Endothelial cell of umbilical vein (primary cell): Measurements from ENCODE around the gene NCBP1. TPM values are rescaled to one million over a fixed set of nuclear protein-coding genes. Genes with fewer than 3 reads are reported as not detected.

Experiments
- BruUV-seq: library from RNA; stranded (reverse); fragments of 400-500 nt; replicated peaks from 2 replicates; lab custom pipeline; 2021; lab: Mats Ljungman, UMichigan
- CTCF ChIA-PET: fragments of 300-600, 350-600 bp; sonication (Branson Sonifier 250); formaldehyde crosslinking; loops from one replicate; lab custom pipeline; 2021; ENCODE audit warnings: antibody characterized with exemption, inconsistent platforms; lab: Charles Lee
- POLR2A ChIA-PET: fragments of 300-600, 350-600 bp; sonication (Branson Sonifier 250); formaldehyde crosslinking; loops from one replicate; lab custom pipeline; 2021; ENCODE audit warnings: antibody characterized with exemption, inconsistent platforms; lab: Charles Lee
- DNase-seq: peaks from one replicate; pipeline ENCODE4 v3.0.0-alpha.2; 2011; ENCODE audit warnings: low read depth, low spot score
- FAIRE-seq: peaks from 2 replicates; lab custom pipeline; 2011; peaks lifted over from hg19 to GRCh38; lab: Jason Lieb, UNC
- H2AFZ ChIP-seq: 2 replicates; pipeline ENCODE4 v1.6.0; 2012; ENCODE audit warnings: low read depth, low read length, control low read depth, inconsistent platforms
- H3K27ac ChIP-seq: 2 replicates; pipeline ENCODE4 v1.5.1; 2011; ENCODE audit warnings: low read depth, mild to moderate bottlenecking, control low read depth, low read length, moderate library complexity; ENCODE audit not compliant: insufficient read depth
- H3K27me3 ChIP-seq, 2 experiments: 2 replicates each; pipeline versions ENCODE4 v1.6.0 to v1.6.1; 2011; ENCODE audit warnings: low read length in 2 of 2, mixed read lengths in 1 of 2; ENCODE audit not compliant: control insufficient read depth in 2 of 2, insufficient read depth in 2 of 2
- H3K36me3 ChIP-seq, 2 experiments: 2 replicates in 1 of 2; 3 replicates in 1 of 2; pipeline ENCODE4 v1.5.1; 2011; ENCODE audit warnings: low read length in 2 of 2, mild to moderate bottlenecking in 1 of 2, moderate library complexity in 1 of 2; ENCODE audit not compliant: control insufficient read depth in 2 of 2, insufficient read depth in 2 of 2; ENCODE audit errors: extremely low read depth in 1 of 2
- H3K4me1 ChIP-seq: 3 replicates; pipeline ENCODE4 v1.5.1; 2011; ENCODE audit warnings: mild to moderate bottlenecking, low read length; ENCODE audit not compliant: control insufficient read depth, insufficient read depth; ENCODE audit errors: extremely low read depth
- H3K4me2 ChIP-seq: 2 replicates; pipeline ENCODE4 v1.6.1; 2011; ENCODE audit warnings: low read length, control low read depth, mixed read lengths; ENCODE audit not compliant: insufficient read depth
- H3K4me3 ChIP-seq, 3 experiments: fragments of 200-600 bp in 1 of 3; sonication (generic), shearing (Covaris generic) in 1 of 3; replicated peaks in 1 of 3; 2 replicates each; pipeline ENCODE4 v1.5.1; 2011 to 2016; ENCODE audit warnings: control low read depth in 3 of 3, low read length in 3 of 3, mild to moderate bottlenecking in 2 of 3, inconsistent platforms in 1 of 3, low read depth in 1 of 3, moderate library complexity in 1 of 3; ENCODE audit not compliant: insufficient read depth in 1 of 3
- H3K79me2 ChIP-seq: 2 replicates; pipeline ENCODE4 v1.6.0; 2012; ENCODE audit warnings: low read length, inconsistent platforms; ENCODE audit not compliant: control insufficient read depth, insufficient read depth
- H3K9ac ChIP-seq: replicated peaks from 2 replicates; pipeline ENCODE3; 2011; ENCODE audit warnings: low read length, control low read depth; ENCODE audit not compliant: insufficient read depth; ENCODE audit errors: extremely low read depth
- H3K9me1 ChIP-seq: replicated peaks from 3 replicates; pipeline ENCODE4 v1.6.0; 2011; ENCODE audit warnings: mild to moderate bottlenecking, low read length; ENCODE audit not compliant: control insufficient read depth, insufficient read depth; ENCODE audit errors: extremely low read depth
- H3K9me3 ChIP-seq: replicated peaks from 2 replicates; pipeline ENCODE4 v1.5.1; 2012; ENCODE audit warnings: low read length, inconsistent platforms; ENCODE audit not compliant: control insufficient read depth, insufficient read depth
- H4K20me1 ChIP-seq: replicated peaks from 2 replicates; pipeline ENCODE3; 2011; ENCODE audit warnings: mild to moderate bottlenecking, low read length; ENCODE audit not compliant: control insufficient read depth, insufficient read depth; ENCODE audit errors: extremely low read depth
- CTCF ChIP-seq, 2 donors: IDR thresholded peaks; 1 replicate in 1 of 2; 2 replicates in 1 of 2; pipeline ENCODE4 v1.5.1; 2011; ENCODE audit warnings: low read length in 2 of 2, mild to moderate bottlenecking in 2 of 2, moderate library complexity in 2 of 2, control low read depth in 1 of 2, inconsistent platforms in 1 of 2, low read depth in 1 of 2; ENCODE audit not compliant: insufficient read depth in 1 of 2; ENCODE audit errors: extremely low read depth in 1 of 2
- EZH2 ChIP-seq: IDR thresholded peaks from 2 replicates; pipeline ENCODE4 v1.6.1; 2012; ENCODE audit warnings: borderline replicate concordance, low read depth, mild to moderate bottlenecking, moderate library complexity, low read length, inconsistent platforms; ENCODE audit not compliant: severe bottlenecking
- FOS ChIP-seq: IDR thresholded peaks from 2 replicates; pipeline ENCODE4 v1.6.1; 2011; ENCODE audit warnings: mild to moderate bottlenecking, low read length, moderate library complexity, borderline replicate concordance; ENCODE audit not compliant: insufficient read depth
- GATA2 ChIP-seq: IDR thresholded peaks from 2 replicates; pipeline ENCODE4 v1.7.0; 2011; ENCODE audit warnings: low read depth, mild to moderate bottlenecking, moderate library complexity, mixed read lengths, low read length; ENCODE audit not compliant: insufficient read length, insufficient read depth
- JUN ChIP-seq: IDR thresholded peaks from 2 replicates; pipeline ENCODE4 v1.6.1; 2011; ENCODE audit warnings: borderline replicate concordance, low read depth; ENCODE audit not compliant: insufficient read length, insufficient read depth
- MAX ChIP-seq: IDR thresholded peaks from 2 replicates; pipeline ENCODE4 v1.6.1; 2011; ENCODE audit not compliant: insufficient read depth, insufficient read length
- MYC ChIP-seq: IDR thresholded peaks from one replicate; pipeline ENCODE4 v1.6.1; 2011; ENCODE audit warnings: mild to moderate bottlenecking, low read depth, low read length
- POLR2A ChIP-seq: IDR thresholded peaks from 2 replicates; pipeline ENCODE4 v1.6.1; 2012; ENCODE audit warnings: low read depth, mild to moderate bottlenecking, control low read depth, low read length
- POLR2AphosphoS5 ChIP-seq: IDR thresholded peaks from 2 replicates; pipeline ENCODE4 v1.6.1; 2012; ENCODE audit warnings: low read depth, mild to moderate bottlenecking, control low read depth, low read length, moderate library complexity; ENCODE audit not compliant: insufficient read depth
- dilution Hi-C: fragments of 300-500 bp; cut with MboI; formaldehyde crosslinking; loops from one replicate; pipeline ENCODE4 v1.15.0; 2019; ENCODE audit warnings: low sequenced_read_pairs; ENCODE audit not compliant: extremely low pct_ligation_motif_present
- intact Hi-C: fragments of 100-400 bp; cut with micrococcal nuclease; formaldehyde crosslinking; loops from one replicate; pipeline ENCODE4 v1.10.0; 2022
- polyA plus RNA-seq, 4 experiments: library from polyadenylated mRNA; depleted of rRNA in 3 of 4; stranded (reverse) in 3 of 4; unstranded in 1 of 4; fragments of >200 nt; gene quantifications; 2 replicates each; pipeline versions ENCODE4 v1.2.1 to v1.2.3, GENCODE V29; 2011 to 2012; ENCODE audit warnings: missing spikeins in 1 of 4
- total RNA-seq: library from RNA; stranded (reverse); gene quantifications from 2 replicates; pipeline ENCODE4 v1.2.3, GENCODE V29; 2021

Gene NCBP1
- total and polyA plus RNA-seq, 2 donors (not counting 3 experiments of a cell fraction or from before 2014, with no cell fraction given): 10.9 to 45.3 TPM

GRCh38 chr9:97645720-97646119 lies 12.1 kb downstream of the NCBP1 start:
- BruUV-seq: no TSS peak
- Histone ChIP-seq H2AFZ (no peak overlapping the region), H3K4me2 (no peak overlapping the region), H3K9me3 (no peaks in the 10 kb centered on the region), H3K4me3 (no peak overlapping the region), H3K9me1 (no peaks in the 10 kb centered on the region), H4K20me1 (peaks cover 2% of the 10 kb centered on the region), H3K79me2 (peaks cover 24% of the 10 kb centered on the region), H3K27me3 (no peaks in the 10 kb centered on the region), H3K9ac (no peak overlapping the region), H3K4me1 (no peaks in the 10 kb centered on the region), H3K27ac (no peak overlapping the region), H3K36me3 (peaks cover 15 to 43% of the 10 kb centered on the region in 2 experiments)
- TF ChIP-seq EZH2 (no peak), GATA2 (no peak), POLR2AphosphoS5 (no peak), JUN (no peak), POLR2A (no peak), MAX (no peak), MYC (no peak), CTCF (IDR thresholded peaks at IDR 0.05; ENCODE audit: extremely low read depth in 1 of 2, insufficient read depth in 1 of 2, low read depth in 1 of 2, low read length in 2 of 2) (no peak), FOS (no peak)
- intact Hi-C loops: no loop called here
- POLR2A ChIA-PET: interaction anchor here (1.2 kb wide), 1 partner anchor 12 kb away, joined by 6 read pairs; the partner anchor contains the start of genes NCBP1 and TSTD2
- FAIRE-seq (no peak), DNase-seq (no peak)
- dilution Hi-C loops: no loop called here
- CTCF ChIA-PET: interaction anchor here (0.8 to 1.2 kb wide), 6 partner anchors 9 to 255 kb away, joined by 3 to 5 read pairs (median 3); partner anchors contain the start of genes NCBP1 and TSTD2
